Testis (tissue), 2 donors: ENCODE measurements around the gene SYNDIG1.

Experiments
- POLR2A ChIP-seq: fragments of 450-650 bp; IDR thresholded peaks from one replicate; pipeline ENCODE4 v1.6.1; 2017; ENCODE audit warnings: antibody characterized with exemption, mild to moderate bottlenecking, moderate library complexity
- TF ChIP-seq, protein P1 (sequence below), 3 experiments: fragments of 450-650 bp in 2 of 3; fragments of 200-600 bp in 1 of 3; sonication (generic) in 1 of 3; IDR thresholded peaks; one replicate each; pipeline ENCODE4 v1.5.1; 2016 to 2019; ENCODE audit warnings: antibody characterized with exemption in 3 of 3, mild to moderate bottlenecking in 2 of 3, moderate library complexity in 1 of 3

DNA sequence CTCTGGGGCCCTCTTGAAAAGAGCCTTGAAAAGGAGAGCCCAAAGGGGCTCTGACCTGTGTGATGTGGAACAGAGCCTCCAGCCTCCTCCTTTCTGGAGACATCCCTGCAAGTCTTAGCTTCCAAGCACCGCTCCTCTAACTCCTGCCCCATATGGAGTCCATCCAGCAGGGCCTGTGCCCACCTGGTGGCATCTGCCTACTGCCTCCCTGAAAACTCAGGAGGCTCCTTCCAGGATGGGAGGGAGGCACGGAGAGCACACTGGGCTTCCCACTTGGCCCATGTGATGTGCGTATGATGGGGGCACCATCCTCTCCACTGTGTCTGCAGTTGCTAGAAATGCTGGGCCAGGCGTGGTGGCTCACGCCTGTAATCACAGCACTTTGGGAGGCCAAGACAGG, 98.1 kb downstream of the SYNDIG1 start:
- TF ChIP-seq, protein P1, sequence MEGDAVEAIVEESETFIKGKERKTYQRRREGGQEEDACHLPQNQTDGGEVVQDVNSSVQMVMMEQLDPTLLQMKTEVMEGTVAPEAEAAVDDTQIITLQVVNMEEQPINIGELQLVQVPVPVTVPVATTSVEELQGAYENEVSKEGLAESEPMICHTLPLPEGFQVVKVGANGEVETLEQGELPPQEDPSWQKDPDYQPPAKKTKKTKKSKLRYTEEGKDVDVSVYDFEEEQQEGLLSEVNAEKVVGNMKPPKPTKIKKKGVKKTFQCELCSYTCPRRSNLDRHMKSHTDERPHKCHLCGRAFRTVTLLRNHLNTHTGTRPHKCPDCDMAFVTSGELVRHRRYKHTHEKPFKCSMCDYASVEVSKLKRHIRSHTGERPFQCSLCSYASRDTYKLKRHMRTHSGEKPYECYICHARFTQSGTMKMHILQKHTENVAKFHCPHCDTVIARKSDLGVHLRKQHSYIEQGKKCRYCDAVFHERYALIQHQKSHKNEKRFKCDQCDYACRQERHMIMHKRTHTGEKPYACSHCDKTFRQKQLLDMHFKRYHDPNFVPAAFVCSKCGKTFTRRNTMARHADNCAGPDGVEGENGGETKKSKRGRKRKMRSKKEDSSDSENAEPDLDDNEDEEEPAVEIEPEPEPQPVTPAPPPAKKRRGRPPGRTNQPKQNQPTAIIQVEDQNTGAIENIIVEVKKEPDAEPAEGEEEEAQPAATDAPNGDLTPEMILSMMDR (IDR thresholded peaks at IDR 0.05) = no peak
- no peak for TF ChIP-seq POLR2A
